ENCODE results near the gene GLIS2.

DNA sequence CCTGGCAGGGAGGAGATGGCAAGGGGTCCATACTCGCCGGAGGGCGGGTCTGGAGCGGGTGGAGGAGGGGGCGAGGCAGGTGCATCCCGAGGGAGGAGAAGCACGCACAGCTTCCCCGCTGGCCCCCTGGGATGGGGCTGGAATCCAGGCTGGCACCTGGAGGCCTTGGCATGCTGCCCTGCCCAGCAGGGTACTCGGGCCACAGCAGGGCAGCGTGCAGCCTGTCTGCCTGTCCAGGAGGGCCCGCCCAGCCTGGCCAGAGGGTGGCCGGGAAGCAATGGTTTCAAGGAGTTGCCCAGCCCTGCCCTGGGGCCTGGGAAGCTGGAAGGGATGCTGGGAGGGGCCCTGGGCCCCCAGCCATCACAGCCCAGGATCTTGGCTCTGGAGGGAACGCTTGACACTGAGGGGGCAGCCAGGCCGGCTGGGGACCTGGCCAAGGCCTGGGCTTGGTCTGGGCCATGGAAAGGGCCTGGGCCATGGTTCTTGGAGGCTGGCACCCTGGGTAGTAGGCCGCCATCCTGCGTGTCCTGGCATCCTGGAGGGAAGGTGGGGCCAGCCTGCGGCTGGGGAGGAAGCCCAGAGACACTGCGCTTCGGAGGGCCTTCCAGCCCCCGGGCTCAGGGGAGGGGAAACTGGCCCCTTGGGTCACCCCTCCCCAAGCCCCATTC lies 1.1 kb downstream of the GLIS2 start:
- TF ChIP-seq, protein P1, sequence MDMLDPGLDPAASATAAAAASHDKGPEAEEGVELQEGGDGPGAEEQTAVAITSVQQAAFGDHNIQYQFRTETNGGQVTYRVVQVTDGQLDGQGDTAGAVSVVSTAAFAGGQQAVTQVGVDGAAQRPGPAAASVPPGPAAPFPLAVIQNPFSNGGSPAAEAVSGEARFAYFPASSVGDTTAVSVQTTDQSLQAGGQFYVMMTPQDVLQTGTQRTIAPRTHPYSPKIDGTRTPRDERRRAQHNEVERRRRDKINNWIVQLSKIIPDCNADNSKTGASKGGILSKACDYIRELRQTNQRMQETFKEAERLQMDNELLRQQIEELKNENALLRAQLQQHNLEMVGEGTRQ (IDR thresholded peaks at IDR 0.05): no peak
- TF ChIP-seq, protein P2, sequence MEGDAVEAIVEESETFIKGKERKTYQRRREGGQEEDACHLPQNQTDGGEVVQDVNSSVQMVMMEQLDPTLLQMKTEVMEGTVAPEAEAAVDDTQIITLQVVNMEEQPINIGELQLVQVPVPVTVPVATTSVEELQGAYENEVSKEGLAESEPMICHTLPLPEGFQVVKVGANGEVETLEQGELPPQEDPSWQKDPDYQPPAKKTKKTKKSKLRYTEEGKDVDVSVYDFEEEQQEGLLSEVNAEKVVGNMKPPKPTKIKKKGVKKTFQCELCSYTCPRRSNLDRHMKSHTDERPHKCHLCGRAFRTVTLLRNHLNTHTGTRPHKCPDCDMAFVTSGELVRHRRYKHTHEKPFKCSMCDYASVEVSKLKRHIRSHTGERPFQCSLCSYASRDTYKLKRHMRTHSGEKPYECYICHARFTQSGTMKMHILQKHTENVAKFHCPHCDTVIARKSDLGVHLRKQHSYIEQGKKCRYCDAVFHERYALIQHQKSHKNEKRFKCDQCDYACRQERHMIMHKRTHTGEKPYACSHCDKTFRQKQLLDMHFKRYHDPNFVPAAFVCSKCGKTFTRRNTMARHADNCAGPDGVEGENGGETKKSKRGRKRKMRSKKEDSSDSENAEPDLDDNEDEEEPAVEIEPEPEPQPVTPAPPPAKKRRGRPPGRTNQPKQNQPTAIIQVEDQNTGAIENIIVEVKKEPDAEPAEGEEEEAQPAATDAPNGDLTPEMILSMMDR (IDR thresholded peaks at IDR 0.05): no peak
- TF ChIP-seq HOXA7 (CRISPR knock-in tag; IDR thresholded peaks at IDR 0.05): no peak
- TF ChIP-seq ZFP36 (IDR thresholded peaks at IDR 0.05; ENCODE audit: borderline replicate concordance, partially characterized antibody): no peak
- no peak for TF ChIP-seq EP300 (IDR thresholded peaks at IDR 0.05)
- TF ChIP-seq, protein P3, sequence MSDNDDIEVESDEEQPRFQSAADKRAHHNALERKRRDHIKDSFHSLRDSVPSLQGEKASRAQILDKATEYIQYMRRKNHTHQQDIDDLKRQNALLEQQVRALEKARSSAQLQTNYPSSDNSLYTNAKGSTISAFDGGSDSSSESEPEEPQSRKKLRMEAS (IDR thresholded peaks at IDR 0.05): peak; percentile 81
- no peak for TF ChIP-seq NR3C1 (IDR thresholded peaks at IDR 0.05)

All from A549 (cell line).